Vagina (tissue), 2 donors: ENCODE results near the gene EML6. TPM values are rescaled to one million over a fixed set of nuclear protein-coding genes. Genes with fewer than 3 reads are reported as not detected.
"Not testable (repeated sequence)": the region's sequence is repeated elsewhere in the genome, so short reads cannot be mapped to it uniquely, and the experiment has no call there.

ENCODE experiments used
- DNase-seq, 2 donors: peaks; one replicate each; pipeline ENCODE4 v3.0.0-alpha.2; 2017; ENCODE audit errors: extremely low spot score in 2 of 2
- H3K27ac ChIP-seq: fragments of 200-600 bp; sonication (generic); one replicate; pipeline ENCODE4 v1.5.1; 2019
- H3K27me3 ChIP-seq: fragments of 200-600 bp; sonication (generic); one replicate; pipeline ENCODE4 v1.5.1; 2019
- H3K36me3 ChIP-seq, 2 donors: fragments of 200-600 bp; sonication (generic); one replicate each; pipeline ENCODE4 v1.5.1; 2017 to 2019
- H3K4me1 ChIP-seq: fragments of 200-600 bp; sonication (generic); one replicate; pipeline ENCODE4 v1.5.1; 2019
- H3K4me3 ChIP-seq, 2 donors: fragments of 200-600 bp; sonication (generic); 1 replicate in 1 of 2; 2 replicates in 1 of 2; pipeline ENCODE4 v1.5.1; 2016 to 2019
- H3K9me3 ChIP-seq: fragments of 200-600 bp; sonication (generic); one replicate; pipeline ENCODE4 v1.5.1; 2019
- POLR2A ChIP-seq, 2 donors: fragments of 450-650 bp; IDR thresholded peaks; one replicate each; pipeline ENCODE4 v1.6.1; 2017; ENCODE audit warnings: antibody characterized with exemption in 2 of 2, mild to moderate bottlenecking in 2 of 2, moderate library complexity in 2 of 2
- POLR2AphosphoS5 ChIP-seq, 2 donors: sonication (generic); formaldehyde crosslinking; IDR thresholded peaks; one replicate each; pipeline ENCODE4 v1.9.0; 2017; ENCODE audit warnings: antibody characterized with exemption in 2 of 2, mild to moderate bottlenecking in 2 of 2, low read depth in 1 of 2; ENCODE audit not compliant: insufficient read depth in 1 of 2
- intact Hi-C: fragments of 100-400 bp; cut with DNase I; formaldehyde crosslinking; loops from one replicate; pipeline ENCODE4 v1.15.1; 2023
- total RNA-seq: library from RNA; depleted of rRNA; stranded (reverse); fragments of >200 nt; gene quantifications from one replicate; pipeline ENCODE4 v1.2.3, GENCODE V29; 2016
- TF ChIP-seq, protein P1 (sequence below), 3 experiments: fragments of 450-650 bp in 2 of 3; fragments of 200-600 bp in 1 of 3; sonication (generic) in 1 of 3; IDR thresholded peaks; one replicate each; pipeline ENCODE4 v1.5.1; 2017 to 2019; ENCODE audit warnings: antibody characterized with exemption in 3 of 3, mild to moderate bottlenecking in 2 of 3, moderate library complexity in 2 of 3

The EML6 gene
- total RNA-seq, 1 donor from 2014 or later, result 1.7 TPM

DNA sequence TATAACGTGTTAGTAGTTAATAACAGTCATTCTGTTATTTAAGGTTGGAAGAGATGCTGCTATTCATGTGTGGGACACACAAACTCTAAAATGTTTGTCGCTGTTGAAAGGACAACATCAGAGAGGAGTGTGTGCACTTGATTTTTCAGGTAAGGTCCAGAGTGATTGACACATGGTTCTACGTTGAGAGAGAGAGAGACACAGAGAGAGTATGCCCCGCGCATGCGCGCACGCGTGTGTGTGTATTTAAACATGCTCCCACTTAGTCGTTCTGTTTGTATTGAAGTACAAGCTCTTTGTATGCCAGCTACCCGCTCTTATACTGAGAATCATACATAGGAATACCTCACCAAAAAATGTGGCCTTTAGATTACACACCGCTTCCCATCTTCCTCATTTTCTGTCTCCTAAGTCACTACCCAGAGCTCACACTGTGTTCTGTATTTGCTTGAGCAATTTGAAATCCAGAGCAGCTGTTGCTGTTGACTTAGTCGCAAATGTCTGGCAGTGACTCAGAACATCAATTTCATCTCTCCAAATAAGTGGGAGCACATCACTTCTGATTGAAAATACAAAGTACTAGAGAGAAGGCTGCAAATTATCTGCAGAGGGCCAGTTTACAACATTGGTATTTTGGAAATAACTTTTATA, 148.1 kb downstream of the EML6 start:
- Histone ChIP-seq H3K4me1 (no peaks in the 10 kb centered on the region), H3K36me3 (no peaks in the 10 kb centered on the region), H3K27me3 (no peaks in the 10 kb centered on the region), H3K9me3 (no peaks in the 10 kb centered on the region), H3K27ac (no peak overlapping the region), H3K4me3 (no peak overlapping the region)
- intact Hi-C loops, result no loop called here
- no peak for DNase-seq
- TF ChIP-seq, protein P1, sequence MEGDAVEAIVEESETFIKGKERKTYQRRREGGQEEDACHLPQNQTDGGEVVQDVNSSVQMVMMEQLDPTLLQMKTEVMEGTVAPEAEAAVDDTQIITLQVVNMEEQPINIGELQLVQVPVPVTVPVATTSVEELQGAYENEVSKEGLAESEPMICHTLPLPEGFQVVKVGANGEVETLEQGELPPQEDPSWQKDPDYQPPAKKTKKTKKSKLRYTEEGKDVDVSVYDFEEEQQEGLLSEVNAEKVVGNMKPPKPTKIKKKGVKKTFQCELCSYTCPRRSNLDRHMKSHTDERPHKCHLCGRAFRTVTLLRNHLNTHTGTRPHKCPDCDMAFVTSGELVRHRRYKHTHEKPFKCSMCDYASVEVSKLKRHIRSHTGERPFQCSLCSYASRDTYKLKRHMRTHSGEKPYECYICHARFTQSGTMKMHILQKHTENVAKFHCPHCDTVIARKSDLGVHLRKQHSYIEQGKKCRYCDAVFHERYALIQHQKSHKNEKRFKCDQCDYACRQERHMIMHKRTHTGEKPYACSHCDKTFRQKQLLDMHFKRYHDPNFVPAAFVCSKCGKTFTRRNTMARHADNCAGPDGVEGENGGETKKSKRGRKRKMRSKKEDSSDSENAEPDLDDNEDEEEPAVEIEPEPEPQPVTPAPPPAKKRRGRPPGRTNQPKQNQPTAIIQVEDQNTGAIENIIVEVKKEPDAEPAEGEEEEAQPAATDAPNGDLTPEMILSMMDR (IDR thresholded peaks at IDR 0.05), result no peak
- TF ChIP-seq POLR2A (IDR thresholded peaks at IDR 0.05), result no peak
- no peak for TF ChIP-seq POLR2AphosphoS5 (IDR thresholded peaks at IDR 0.05; ENCODE audit: insufficient read depth in 1 of 2, low read depth in 1 of 2)

DNA sequence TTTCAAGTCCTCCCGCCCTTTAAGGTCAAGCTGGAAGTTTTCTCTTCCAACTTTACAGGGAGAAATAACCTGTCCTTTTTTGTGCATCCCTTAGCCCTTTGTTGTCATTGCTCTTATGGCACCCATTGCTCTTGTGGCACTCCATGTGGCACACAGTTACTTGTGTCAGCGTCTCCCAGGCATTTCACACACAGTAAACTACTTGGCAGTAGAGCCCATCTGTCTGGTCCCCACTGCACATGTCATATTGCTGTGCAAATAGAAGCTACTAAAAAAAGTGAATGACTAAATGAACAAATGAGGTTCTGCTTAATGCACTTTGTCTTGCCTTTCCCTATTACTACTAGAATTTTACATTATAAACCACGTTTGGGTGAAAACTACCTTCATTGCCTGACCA, 149.3 kb downstream of the EML6 start:
- Histone ChIP-seq H3K9me3 (no peaks in the 10 kb centered on the region), H3K4me3 (no peak overlapping the region), H3K27ac (no peak overlapping the region), H3K27me3 (no peaks in the 10 kb centered on the region), H3K4me1 (no peaks in the 10 kb centered on the region), H3K36me3 (no peaks in the 10 kb centered on the region)
- DNase-seq, result no peak
- intact Hi-C loops, result no loop called here
- TF ChIP-seq, protein P1 (IDR thresholded peaks at IDR 0.05), result no peak
- TF ChIP-seq POLR2A (IDR thresholded peaks at IDR 0.05), result no peak
- TF ChIP-seq POLR2AphosphoS5 (IDR thresholded peaks at IDR 0.05; ENCODE audit: insufficient read depth in 1 of 2, low read depth in 1 of 2), result no peak

DNA sequence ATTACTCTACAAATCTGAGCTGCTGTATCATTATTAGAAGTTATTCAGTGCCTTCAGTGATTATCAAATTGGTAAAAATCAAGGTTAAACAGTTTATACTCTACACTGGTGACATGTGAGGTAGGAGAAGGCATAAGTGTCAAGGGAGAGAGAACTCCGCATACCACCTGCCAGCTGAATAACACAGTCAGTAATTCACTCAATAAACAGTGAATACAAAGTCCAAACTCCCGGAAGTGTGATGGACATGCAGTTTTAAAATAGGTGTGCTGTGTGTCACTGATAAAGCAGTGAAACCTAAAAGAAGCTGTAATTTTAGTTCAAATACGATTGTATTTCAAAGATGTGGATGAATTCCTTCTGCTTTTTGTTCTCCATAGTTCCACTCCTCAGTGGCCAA, 149.8 kb downstream of the EML6 start:
- H3K27ac ChIP-seq, H3K36me3 ChIP-seq, H3K4me1 ChIP-seq, H3K4me3 ChIP-seq, H3K9me3 ChIP-seq, intact Hi-C loops, DNase-seq, H3K27me3 ChIP-seq: not testable (repeated sequence)

DNA sequence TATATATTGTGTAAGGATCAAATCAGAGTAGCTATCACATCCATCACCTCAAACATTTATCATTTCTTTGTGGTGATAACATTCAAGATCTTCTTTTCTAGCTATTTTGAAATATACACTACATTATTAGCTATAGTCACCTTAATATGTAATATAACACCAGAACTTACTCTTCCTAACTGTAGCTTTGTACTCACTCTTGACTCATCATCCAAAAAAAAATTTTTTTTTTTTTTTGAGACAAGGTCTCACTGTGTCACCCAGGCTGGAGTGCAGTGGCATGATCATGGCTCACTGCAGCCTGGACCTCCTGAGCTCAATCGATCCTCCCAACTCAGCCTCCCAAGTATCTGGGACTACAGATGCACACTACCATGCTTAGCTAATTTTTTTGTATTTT, 153.3 kb downstream of the EML6 start:
- no peak overlapping the region for H3K4me3 ChIP-seq
- TF ChIP-seq, protein P1 (IDR thresholded peaks at IDR 0.05), result no peak
- TF ChIP-seq POLR2A (IDR thresholded peaks at IDR 0.05), result no peak
- TF ChIP-seq POLR2AphosphoS5 (IDR thresholded peaks at IDR 0.05; ENCODE audit: insufficient read depth in 1 of 2, low read depth in 1 of 2), result no peak
- H3K27ac ChIP-seq, result no peak overlapping the region
- H3K36me3 ChIP-seq, result no peaks in the 10 kb centered on the region
- H3K4me1 ChIP-seq, result no peaks in the 10 kb centered on the region
- intact Hi-C loops, result no loop called here
- H3K27me3 ChIP-seq, result no peaks in the 10 kb centered on the region
- no peaks in the 10 kb centered on the region for H3K9me3 ChIP-seq
- DNase-seq, result no peak

DNA sequence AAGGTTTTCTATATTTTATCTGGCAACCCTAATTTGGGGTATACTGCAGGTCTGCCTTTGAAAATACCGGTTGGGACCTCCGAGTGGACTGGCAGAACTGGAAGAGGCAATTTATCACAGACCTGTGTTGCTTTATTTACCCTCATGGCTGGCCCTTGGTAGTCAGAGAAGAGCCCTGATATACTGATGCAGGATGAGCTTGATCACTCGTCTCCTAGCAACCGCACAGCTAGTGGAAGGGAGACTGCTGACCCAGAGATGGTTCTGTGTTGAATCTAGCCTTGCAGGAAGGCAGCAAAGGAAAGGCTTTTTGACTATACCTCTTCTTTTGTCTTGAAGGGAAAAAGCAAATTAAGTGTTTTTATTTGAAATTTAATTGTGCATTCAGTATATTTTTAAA, 154.7 kb downstream of the EML6 start:
- Histone ChIP-seq H3K4me3 (no peak overlapping the region), H3K9me3 (no peaks in the 10 kb centered on the region), H3K27ac (no peak overlapping the region), H3K4me1 (no peaks in the 10 kb centered on the region), H3K36me3 (no peaks in the 10 kb centered on the region), H3K27me3 (no peaks in the 10 kb centered on the region)
- DNase-seq, result no peak
- intact Hi-C loops, result no loop called here
- TF ChIP-seq POLR2AphosphoS5 (IDR thresholded peaks at IDR 0.05; ENCODE audit: insufficient read depth in 1 of 2, low read depth in 1 of 2) (no peak), POLR2A (IDR thresholded peaks at IDR 0.05) (no peak)
- TF ChIP-seq, protein P1 (IDR thresholded peaks at IDR 0.05), result no peak
